ENCODE results near the gene LCP1. TPM values are rescaled to one million over a fixed set of nuclear protein-coding genes. Genes with fewer than 3 reads are reported as not detected.
A peak's percentile ranks its signal among the peaks of the same experiment; 100 is the strongest.
"Not testable (repeated sequence)": the region's sequence is repeated elsewhere in the genome, so short reads cannot be mapped to it uniquely, and the experiment has no call there.

The LCP1 gene
- total RNA-seq, 1 donor from 2014 or later = 8.4 TPM

- H3K4me3 ChIP-seq (ENCODE audit: insufficient read depth, low read depth, low read length) = no peak overlapping the region
- no peak for FAIRE-seq
- no peak overlapping the region for H2AFZ ChIP-seq (ENCODE audit: low read depth, low read length)
- H3K36me3 Mint-ChIP-seq (ENCODE audit: low read depth, unreplicated experiment) = no peaks in the 10 kb centered on the region
- no peaks in the 10 kb centered on the region for H3K9me3 ChIP-seq (ENCODE audit: insufficient read depth, low read depth, low read length)
- no peak overlapping the region for H3K27ac Mint-ChIP-seq (ENCODE audit: unreplicated experiment)
- H4K20me1 ChIP-seq (ENCODE audit: insufficient read depth, low read length) = no peaks in the 10 kb centered on the region
- peaks cover 23% of the 10 kb centered on the region for H3K4me1 Mint-ChIP-seq (ENCODE audit: low read depth, unreplicated experiment)
- no peak overlapping the region for H3K9ac ChIP-seq (ENCODE audit: low read length)
- H3K79me2 ChIP-seq (ENCODE audit: insufficient read depth, low read length) = no peaks in the 10 kb centered on the region
- no peaks in the 10 kb centered on the region for H3K36me3 ChIP-seq (ENCODE audit: insufficient read depth, low read length)
- H3K27ac ChIP-seq (ENCODE audit: low read depth, low read length) = no peak overlapping the region
- no peak overlapping the region for H3K4me3 Mint-ChIP-seq (ENCODE audit: unreplicated experiment)
- no peak overlapping the region for H3K4me2 ChIP-seq (ENCODE audit: low read length)
- H3K4me1 ChIP-seq (ENCODE audit: insufficient read depth, low read length) = peaks cover 3% of the 10 kb centered on the region
- no peaks in the 10 kb centered on the region for H3K9me3 Mint-ChIP-seq (ENCODE audit: unreplicated experiment)
- no peaks in the 10 kb centered on the region for H3K27me3 ChIP-seq (ENCODE audit: insufficient read depth, low read length)
- no peak for TF ChIP-seq EZH2 (IDR thresholded peaks at IDR 0.05; ENCODE audit: insufficient read depth, low read length)
- TF ChIP-seq, protein P1, sequence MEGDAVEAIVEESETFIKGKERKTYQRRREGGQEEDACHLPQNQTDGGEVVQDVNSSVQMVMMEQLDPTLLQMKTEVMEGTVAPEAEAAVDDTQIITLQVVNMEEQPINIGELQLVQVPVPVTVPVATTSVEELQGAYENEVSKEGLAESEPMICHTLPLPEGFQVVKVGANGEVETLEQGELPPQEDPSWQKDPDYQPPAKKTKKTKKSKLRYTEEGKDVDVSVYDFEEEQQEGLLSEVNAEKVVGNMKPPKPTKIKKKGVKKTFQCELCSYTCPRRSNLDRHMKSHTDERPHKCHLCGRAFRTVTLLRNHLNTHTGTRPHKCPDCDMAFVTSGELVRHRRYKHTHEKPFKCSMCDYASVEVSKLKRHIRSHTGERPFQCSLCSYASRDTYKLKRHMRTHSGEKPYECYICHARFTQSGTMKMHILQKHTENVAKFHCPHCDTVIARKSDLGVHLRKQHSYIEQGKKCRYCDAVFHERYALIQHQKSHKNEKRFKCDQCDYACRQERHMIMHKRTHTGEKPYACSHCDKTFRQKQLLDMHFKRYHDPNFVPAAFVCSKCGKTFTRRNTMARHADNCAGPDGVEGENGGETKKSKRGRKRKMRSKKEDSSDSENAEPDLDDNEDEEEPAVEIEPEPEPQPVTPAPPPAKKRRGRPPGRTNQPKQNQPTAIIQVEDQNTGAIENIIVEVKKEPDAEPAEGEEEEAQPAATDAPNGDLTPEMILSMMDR (IDR thresholded peaks at IDR 0.05; ENCODE audit: insufficient read depth, low read depth, low read length) = no peak
- no peaks in the 10 kb centered on the region for H3K27me3 Mint-ChIP-seq (ENCODE audit: low read depth, unreplicated experiment)
- peak; percentile 46 for DNase-seq (ENCODE audit: low read depth)
These were observed 16.3 kb downstream of the LCP1 start for GRCh38 chr13:46165485-46166223.

DNA sequence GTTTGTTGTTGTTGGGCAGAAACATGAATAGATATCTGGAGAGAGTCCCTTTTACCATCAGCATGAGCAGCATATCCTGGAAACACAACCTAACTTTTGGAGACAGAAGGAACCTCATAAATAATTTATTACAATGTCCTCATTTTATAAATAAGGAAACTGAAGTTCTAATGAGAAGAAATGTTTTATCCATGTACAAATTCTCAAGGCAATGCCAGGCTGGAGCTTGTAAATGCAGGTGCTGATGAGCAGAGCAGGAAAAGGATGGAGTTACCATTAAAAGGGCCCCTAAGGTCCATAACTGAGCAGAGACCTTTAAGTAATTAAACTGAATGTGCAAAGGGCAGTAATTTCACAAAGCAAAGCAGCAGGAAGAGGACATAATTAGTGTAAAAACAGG is 17.3 kb downstream of the LCP1 start:
- no peaks in the 10 kb centered on the region for H3K27me3 ChIP-seq (ENCODE audit: insufficient read depth, low read length)
- H3K4me3 Mint-ChIP-seq (ENCODE audit: unreplicated experiment) = no peak overlapping the region
- H3K4me1 ChIP-seq (ENCODE audit: insufficient read depth, low read length) = peaks cover 3% of the 10 kb centered on the region
- H2AFZ ChIP-seq (ENCODE audit: low read depth, low read length) = no peak overlapping the region
- H3K9ac ChIP-seq (ENCODE audit: low read length) = no peak overlapping the region
- H3K9me3 Mint-ChIP-seq (ENCODE audit: unreplicated experiment) = no peaks in the 10 kb centered on the region
- peaks cover 22% of the 10 kb centered on the region for H3K4me1 Mint-ChIP-seq (ENCODE audit: low read depth, unreplicated experiment)
- H3K79me2 ChIP-seq (ENCODE audit: insufficient read depth, low read length) = no peaks in the 10 kb centered on the region
- no peak for TF ChIP-seq EZH2 (IDR thresholded peaks at IDR 0.05; ENCODE audit: insufficient read depth, low read length)
- TF ChIP-seq, protein P1 (IDR thresholded peaks at IDR 0.05; ENCODE audit: insufficient read depth, low read depth, low read length) = no peak
- no peaks in the 10 kb centered on the region for H3K27me3 Mint-ChIP-seq (ENCODE audit: low read depth, unreplicated experiment)
- H4K20me1 ChIP-seq (ENCODE audit: insufficient read depth, low read length) = no peaks in the 10 kb centered on the region
- no peaks in the 10 kb centered on the region for H3K9me3 ChIP-seq (ENCODE audit: insufficient read depth, low read depth, low read length)
- FAIRE-seq (no peak), DNase-seq (ENCODE audit: low read depth) (no peak)
- no peak overlapping the region for H3K27ac Mint-ChIP-seq (ENCODE audit: unreplicated experiment)
- no peak overlapping the region for H3K4me3 ChIP-seq (ENCODE audit: insufficient read depth, low read depth, low read length)
- H3K4me2 ChIP-seq (ENCODE audit: low read length) = no peak overlapping the region
- no peaks in the 10 kb centered on the region for H3K36me3 ChIP-seq (ENCODE audit: insufficient read depth, low read length)
- no peaks in the 10 kb centered on the region for H3K36me3 Mint-ChIP-seq (ENCODE audit: low read depth, unreplicated experiment)
- H3K27ac ChIP-seq (ENCODE audit: low read depth, low read length) = no peak overlapping the region

DNA sequence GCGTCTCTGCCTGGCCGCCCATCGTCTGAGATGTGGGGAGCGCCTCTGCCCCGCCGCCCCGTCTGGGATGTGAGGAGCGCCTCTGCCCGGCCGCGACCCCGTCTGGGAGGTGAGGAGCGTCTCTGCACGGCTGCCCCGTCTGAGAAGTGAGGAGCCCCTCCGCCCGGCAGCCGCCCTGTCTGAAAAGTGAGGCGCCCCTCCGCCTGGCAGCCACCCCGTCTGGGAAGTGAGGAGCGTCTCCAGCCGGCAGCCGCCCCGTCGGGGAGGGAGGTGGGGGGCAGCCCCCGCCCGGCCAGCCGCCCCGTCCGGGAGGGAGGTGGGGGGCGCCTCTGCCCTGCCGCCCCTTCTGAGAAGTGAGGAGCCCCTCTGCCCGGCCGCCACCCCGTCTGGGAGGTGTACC is 19.2 kb downstream of the LCP1 start:
- not testable (repeated sequence) for H3K36me3 Mint-ChIP-seq (ENCODE audit: low read depth, unreplicated experiment)
- H3K4me1 Mint-ChIP-seq (ENCODE audit: low read depth, unreplicated experiment) = peaks cover 14% of the 10 kb centered on the region

More for the DNA sequence above, 19.2 kb downstream of the LCP1 start:
- H3K27ac Mint-ChIP-seq (ENCODE audit: unreplicated experiment); H3K4me1 ChIP-seq (ENCODE audit: insufficient read depth, low read length); H3K36me3 ChIP-seq (ENCODE audit: insufficient read depth, low read length); H3K27me3 ChIP-seq (ENCODE audit: insufficient read depth, low read length); H3K4me3 Mint-ChIP-seq (ENCODE audit: unreplicated experiment); H3K27ac ChIP-seq (ENCODE audit: low read depth, low read length); H4K20me1 ChIP-seq (ENCODE audit: insufficient read depth, low read length); H3K4me2 ChIP-seq (ENCODE audit: low read length); H3K4me3 ChIP-seq (ENCODE audit: insufficient read depth, low read depth, low read length); DNase-seq (ENCODE audit: low read depth); H2AFZ ChIP-seq (ENCODE audit: low read depth, low read length); H3K9me3 ChIP-seq (ENCODE audit: insufficient read depth, low read depth, low read length); H3K9ac ChIP-seq (ENCODE audit: low read length); H3K9me3 Mint-ChIP-seq (ENCODE audit: unreplicated experiment); H3K27me3 Mint-ChIP-seq (ENCODE audit: low read depth, unreplicated experiment); FAIRE-seq; H3K79me2 ChIP-seq (ENCODE audit: insufficient read depth, low read length): not testable (repeated sequence)
